DND-41 (cell line): ENCODE measurements around the gene GZF1.

Source experiments
- ATAC-seq: fragments of 200-7000 bp; cut with Tn5 transposase; 3 replicates; pipeline ENCODE4 v1.9.1; 2021; ENCODE audit warnings: low read depth; ENCODE audit not compliant: insufficient read depth
- DNase-seq: peaks from one replicate; pipeline ENCODE4 v3.0.0-alpha.2; 2020
- H2AFZ ChIP-seq: 2 replicates; pipeline ENCODE4 v1.6.0; 2012; ENCODE audit warnings: low read depth, low read length
- H3K27ac ChIP-seq: 2 replicates; pipeline ENCODE4 v1.5.1; 2012; ENCODE audit warnings: low read length, inconsistent platforms
- H3K27me3 ChIP-seq: fragments of 200-600 bp; sonication (generic); 2 replicates; pipeline ENCODE4 v1.6.0; 2012; ENCODE audit warnings: low read length, mild to moderate bottlenecking, inconsistent platforms; ENCODE audit not compliant: insufficient read depth, poor library complexity
- H3K36me3 ChIP-seq: 2 replicates; pipeline ENCODE4 v1.5.1; 2012; ENCODE audit warnings: low read length, inconsistent platforms; ENCODE audit not compliant: insufficient read depth
- H3K4me1 ChIP-seq: 2 replicates; pipeline ENCODE4 v1.5.1; 2012; ENCODE audit warnings: mild to moderate bottlenecking, low read length; ENCODE audit not compliant: insufficient read depth
- H3K4me2 ChIP-seq: 2 replicates; pipeline ENCODE4 v1.6.0; 2012; ENCODE audit warnings: mild to moderate bottlenecking, moderate library complexity, low read length, inconsistent platforms; ENCODE audit not compliant: insufficient read depth
- H3K4me3 ChIP-seq, 2 experiments: fragments of 200-600 bp in 1 of 2; shearing (Covaris generic) in 1 of 2; 2 replicates each; pipeline ENCODE4 v1.5.1; 2012 to 2016; ENCODE audit warnings: inconsistent platforms in 2 of 2, low read length in 2 of 2, mild to moderate bottlenecking in 2 of 2, low read depth in 1 of 2, moderate library complexity in 1 of 2
- H3K79me2 ChIP-seq: 2 replicates; pipeline ENCODE4 v1.6.0; 2012; ENCODE audit warnings: low read length, inconsistent platforms; ENCODE audit not compliant: insufficient read depth
- H3K9ac ChIP-seq: 2 replicates; pipeline ENCODE4 v1.6.0; 2012; ENCODE audit warnings: low read depth, mild to moderate bottlenecking, inconsistent platforms, low read length, moderate library complexity
- H3K9me3 ChIP-seq: 2 replicates; pipeline ENCODE4 v1.5.1; 2012; ENCODE audit warnings: low read length, moderate library complexity, mild to moderate bottlenecking, inconsistent platforms; ENCODE audit not compliant: insufficient read depth, severe bottlenecking
- H4K20me1 ChIP-seq: 2 replicates; pipeline ENCODE4 v1.6.0; 2012; ENCODE audit warnings: low read length; ENCODE audit not compliant: insufficient read depth
- EZH2 ChIP-seq: IDR thresholded peaks from 3 replicates; pipeline ENCODE4 v1.6.1; 2012; ENCODE audit warnings: borderline replicate concordance, low read depth, mild to moderate bottlenecking, moderate library complexity, low read length, inconsistent platforms; ENCODE audit not compliant: severe bottlenecking
- TF ChIP-seq, protein P1 (sequence below): IDR thresholded peaks from 2 replicates; pipeline ENCODE4 v1.5.1; 2012; ENCODE audit warnings: borderline replicate concordance, low read length, moderate library complexity, mild to moderate bottlenecking; ENCODE audit not compliant: poor library complexity, severe bottlenecking; ENCODE audit errors: extremely low read depth

GZF1 gene

DNA sequence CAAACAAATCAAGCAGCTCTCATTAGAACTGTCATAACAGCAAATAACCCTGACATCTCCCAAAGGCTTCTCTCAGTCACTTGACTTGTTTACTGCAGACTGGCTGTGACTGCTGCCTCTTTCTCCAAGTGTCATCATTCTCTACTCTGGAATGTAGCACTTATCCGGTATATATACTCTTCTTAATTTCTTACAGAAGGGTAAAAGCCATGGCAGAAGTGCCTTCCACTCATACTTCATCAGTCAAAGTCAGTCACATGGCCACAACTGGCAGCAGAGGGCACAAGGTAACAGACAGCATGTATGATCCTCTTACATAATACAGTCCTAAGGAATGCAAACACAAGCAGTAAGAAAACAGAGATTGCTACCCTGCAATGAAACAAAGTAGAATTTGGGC lies 50.0 kb downstream of the GZF1 start:
- no peak for TF ChIP-seq EZH2
- TF ChIP-seq, protein P1, sequence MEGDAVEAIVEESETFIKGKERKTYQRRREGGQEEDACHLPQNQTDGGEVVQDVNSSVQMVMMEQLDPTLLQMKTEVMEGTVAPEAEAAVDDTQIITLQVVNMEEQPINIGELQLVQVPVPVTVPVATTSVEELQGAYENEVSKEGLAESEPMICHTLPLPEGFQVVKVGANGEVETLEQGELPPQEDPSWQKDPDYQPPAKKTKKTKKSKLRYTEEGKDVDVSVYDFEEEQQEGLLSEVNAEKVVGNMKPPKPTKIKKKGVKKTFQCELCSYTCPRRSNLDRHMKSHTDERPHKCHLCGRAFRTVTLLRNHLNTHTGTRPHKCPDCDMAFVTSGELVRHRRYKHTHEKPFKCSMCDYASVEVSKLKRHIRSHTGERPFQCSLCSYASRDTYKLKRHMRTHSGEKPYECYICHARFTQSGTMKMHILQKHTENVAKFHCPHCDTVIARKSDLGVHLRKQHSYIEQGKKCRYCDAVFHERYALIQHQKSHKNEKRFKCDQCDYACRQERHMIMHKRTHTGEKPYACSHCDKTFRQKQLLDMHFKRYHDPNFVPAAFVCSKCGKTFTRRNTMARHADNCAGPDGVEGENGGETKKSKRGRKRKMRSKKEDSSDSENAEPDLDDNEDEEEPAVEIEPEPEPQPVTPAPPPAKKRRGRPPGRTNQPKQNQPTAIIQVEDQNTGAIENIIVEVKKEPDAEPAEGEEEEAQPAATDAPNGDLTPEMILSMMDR, result no peak
- Histone ChIP-seq H3K9ac (no peak overlapping the region), H2AFZ (no peak overlapping the region), H3K4me1 (no peaks in the 10 kb centered on the region), H3K27me3 (no peaks in the 10 kb centered on the region), H3K9me3 (no peaks in the 10 kb centered on the region), H3K27ac (no peak overlapping the region), H3K36me3 (no peaks in the 10 kb centered on the region), H4K20me1 (peaks cover 37% of the 10 kb centered on the region; the same call in 1 of the 2 replicates), H3K4me3 (no peak overlapping the region), H3K79me2 (peaks cover 96% of the 10 kb centered on the region), H3K4me2 (no peak overlapping the region)
- ATAC-seq, result no peak
- DNase-seq, result no peak

- peaks cover 8% of the 10 kb centered on the region; the same call in 1 of the 2 replicates for H3K4me1 ChIP-seq
- H3K36me3 ChIP-seq, result no peaks in the 10 kb centered on the region
- no peak for ATAC-seq
- no peak for DNase-seq
- H3K9ac ChIP-seq, result no peak overlapping the region
- H2AFZ ChIP-seq, result no peak overlapping the region
- no peak overlapping the region for H3K27ac ChIP-seq
- TF ChIP-seq, protein P1, result no peak
- no peak for TF ChIP-seq EZH2
- H3K4me3 ChIP-seq, result no peak overlapping the region
- H3K4me2 ChIP-seq, result no peak overlapping the region
- H3K27me3 ChIP-seq, result no peaks in the 10 kb centered on the region
- peaks cover 95% of the 10 kb centered on the region for H3K79me2 ChIP-seq
- no peaks in the 10 kb centered on the region for H3K9me3 ChIP-seq
- H4K20me1 ChIP-seq, result peaks cover 38% of the 10 kb centered on the region; the same call in 1 of the 2 replicates
Measured at GRCh38 chr20:23413862-23414422, 52.0 kb downstream of the GZF1 start.

DNA sequence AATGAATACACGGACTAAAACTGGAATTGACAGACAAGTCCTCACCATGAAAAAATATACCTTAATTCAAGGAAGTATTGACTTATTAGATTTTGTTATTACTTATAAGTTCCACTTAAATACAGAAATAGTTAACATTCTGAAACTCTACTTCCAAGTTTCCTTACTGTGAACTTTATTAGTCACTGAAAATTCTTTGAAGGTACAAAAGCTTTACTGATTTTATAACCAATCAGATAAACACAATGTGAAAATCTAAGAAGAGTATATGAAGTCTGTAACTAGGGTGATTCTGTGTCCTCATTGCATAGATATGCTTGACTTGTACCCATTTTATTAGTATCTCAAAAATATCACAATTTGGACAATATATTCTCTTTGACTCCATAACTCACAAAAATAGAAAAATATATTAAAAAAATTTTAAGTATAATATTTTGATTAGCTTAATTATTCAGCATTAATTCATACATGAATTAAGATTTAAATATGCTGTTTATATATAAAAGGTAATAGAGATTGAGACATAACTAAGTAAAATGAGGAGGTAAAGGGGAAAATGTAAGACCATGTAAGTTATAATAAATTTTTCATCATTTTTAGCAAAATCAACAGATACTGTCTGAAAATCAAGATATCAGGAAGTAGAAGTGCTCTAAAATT lies 52.7 kb downstream of the GZF1 start:
- H3K27me3 ChIP-seq, result no peaks in the 10 kb centered on the region
- ATAC-seq, result no peak
- no peaks in the 10 kb centered on the region for H3K9me3 ChIP-seq
- no peak for DNase-seq
- no peak overlapping the region for H3K4me3 ChIP-seq
- peaks cover 15% of the 10 kb centered on the region for H3K4me1 ChIP-seq
- peaks cover 95% of the 10 kb centered on the region for H3K79me2 ChIP-seq
- TF ChIP-seq, protein P1, result no peak
- TF ChIP-seq EZH2, result no peak
- peaks cover 42% of the 10 kb centered on the region; the same call in 1 of the 2 replicates for H4K20me1 ChIP-seq
- H2AFZ ChIP-seq, result no peak overlapping the region
- no peak overlapping the region for H3K27ac ChIP-seq
- no peak overlapping the region for H3K4me2 ChIP-seq
- H3K9ac ChIP-seq, result no peak overlapping the region
- H3K36me3 ChIP-seq, result no peaks in the 10 kb centered on the region
